NB4 (cell line): ENCODE data around the gene SLC39A11.

Experiments used
- CTCF ChIP-seq: IDR thresholded peaks from one replicate; pipeline ENCODE4 v1.5.1; 2012; ENCODE audit warnings: low read depth, low read length
- MAX ChIP-seq: IDR thresholded peaks from 2 replicates; pipeline ENCODE4 v1.6.1; 2011; ENCODE audit warnings: low read depth, low read length
- MYC ChIP-seq: IDR thresholded peaks from 2 replicates; pipeline ENCODE4 v1.6.1; 2011; ENCODE audit warnings: low read depth, low read length
- POLR2A ChIP-seq: IDR thresholded peaks from 2 replicates; pipeline ENCODE4 v1.6.1; 2011; ENCODE audit warnings: mild to moderate bottlenecking; ENCODE audit not compliant: insufficient read length; ENCODE audit errors: extremely low read depth

GRCh38 chr17:73118139-73118538 lies 25.7 kb upstream of the SLC39A11 start:
- TF ChIP-seq CTCF (no peak), POLR2A (no peak), MYC (no peak), MAX (no peak)
